NT2/D1 (cell line): Measurements from ENCODE around the gene ARHGAP24.

Source experiments
- YY1 ChIP-seq: IDR thresholded peaks from 2 replicates; pipeline ENCODE4 v1.6.1; 2011; ENCODE audit not compliant: insufficient read length, insufficient read depth
- ZNF274 ChIP-seq: IDR thresholded peaks from 2 replicates; pipeline ENCODE4 v1.6.1; 2011; ENCODE audit warnings: mild to moderate bottlenecking, low read depth, low read length

- no peak for TF ChIP-seq YY1
- TF ChIP-seq ZNF274: no peak
Measured at GRCh38 chr4:85556283-85556682, 81.3 kb downstream of the ARHGAP24 start.
